ENCODE measurements around the gene TMEM158. TPM values are rescaled to one million over a fixed set of nuclear protein-coding genes. Genes with fewer than 3 reads are reported as not detected.

Gene TMEM158
- total RNA-seq = 46.0 and 82.2 TPM in 2 replicates

DNA sequence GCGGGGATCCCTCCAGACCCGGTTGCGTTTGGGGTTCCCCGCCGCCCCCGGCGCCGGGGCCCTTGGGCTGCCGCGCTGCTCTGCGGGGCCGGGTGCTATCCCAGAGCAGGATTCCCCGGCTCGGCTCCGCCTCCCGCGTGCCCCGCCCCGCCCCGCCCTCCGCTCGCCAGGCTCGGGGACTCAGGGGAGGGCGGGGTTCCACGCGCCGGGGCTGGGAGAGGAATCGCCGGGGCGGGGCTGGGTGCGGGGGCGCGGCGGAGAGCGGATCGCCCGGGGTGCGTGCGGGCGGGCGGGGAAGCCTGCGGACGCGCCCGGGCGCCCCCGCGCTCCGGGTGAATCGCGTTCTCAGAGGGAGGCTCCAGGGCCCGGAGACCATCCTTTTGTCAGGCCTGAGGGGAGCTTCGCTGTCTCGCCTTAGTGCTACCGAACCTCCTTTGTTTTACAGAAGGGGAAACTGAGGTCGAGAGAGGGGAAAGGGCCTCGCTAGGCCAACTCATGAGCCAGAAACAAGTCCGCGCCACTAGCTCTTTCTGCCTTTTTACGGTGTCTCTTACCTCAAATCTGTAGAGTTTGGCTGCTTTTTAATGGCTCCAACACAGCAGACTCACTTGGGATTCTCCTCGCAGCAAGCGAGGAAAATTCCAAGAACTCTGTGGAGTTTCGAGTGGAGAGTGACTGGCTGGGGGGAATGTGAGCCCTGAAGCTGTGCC, at the start of gene TMEM158:
Gene TMEM158, minus strand, starts transcription at position 82 of the 710 bp plus-strand sequence. CDS start 260 bp downstream, outside the sequence.

Other genes starting within 250 kb of the TMEM158 start
- 12.1 and 32.3 TPM in 2 replicates for gene CLEC3B, start 200.0 kb downstream of the TMEM158 start, total RNA-seq
- 9.1 and 14.1 TPM in 2 replicates for gene CDCP1, start 79.9 kb downstream of the TMEM158 start, total RNA-seq
- 20.5 and 29.1 TPM in 2 replicates for gene LARS2, start 162.3 kb upstream of the TMEM158 start, total RNA-seq

All from smooth muscle cell of trachea (primary cell).